Mucosa of rectum (tissue), 2 donors: ENCODE data around the gene RPL11.
"Not testable (repeated sequence)": the region's sequence is repeated elsewhere in the genome, so short reads cannot be mapped to it uniquely, and the experiment has no call there.

Experiments
- H3K27ac ChIP-seq, 2 donors: one replicate each; pipeline ENCODE4 v1.7.0; 2013; ENCODE audit warnings: inconsistent platforms in 2 of 2, low read depth in 2 of 2, low read length in 2 of 2
- H3K27me3 ChIP-seq, 2 donors: one replicate each; pipeline ENCODE4 v1.7.0; 2013; ENCODE audit warnings: low read length in 2 of 2; ENCODE audit not compliant: control insufficient read depth in 2 of 2, insufficient read depth in 2 of 2
- H3K36me3 ChIP-seq, 2 donors: one replicate each; pipeline ENCODE4 v1.7.0; 2013; ENCODE audit warnings: low read length in 2 of 2; ENCODE audit not compliant: control insufficient read depth in 2 of 2, insufficient read depth in 2 of 2
- H3K4me1 ChIP-seq, 2 donors: one replicate each; pipeline ENCODE4 v1.7.0; 2013; ENCODE audit warnings: low read length in 2 of 2, mild to moderate bottlenecking in 1 of 2; ENCODE audit not compliant: control insufficient read depth in 2 of 2, insufficient read depth in 2 of 2
- H3K4me3 ChIP-seq, 2 donors: one replicate each; pipeline ENCODE4 v1.7.0; 2013; ENCODE audit warnings: low read length in 2 of 2
- H3K9ac ChIP-seq, 2 donors: one replicate each; pipeline ENCODE4 v1.7.0; 2013; ENCODE audit warnings: low read length in 2 of 2, low read depth in 1 of 2, mild to moderate bottlenecking in 1 of 2
- H3K9me3 ChIP-seq, 2 donors: one replicate each; pipeline ENCODE4 v1.7.0; 2013; ENCODE audit warnings: low read length in 2 of 2; ENCODE audit not compliant: control insufficient read depth in 2 of 2
- donor health status: healthy.
- donor health status: Normal muscosa, but diverticular disease.

RPL11 gene

DNA sequence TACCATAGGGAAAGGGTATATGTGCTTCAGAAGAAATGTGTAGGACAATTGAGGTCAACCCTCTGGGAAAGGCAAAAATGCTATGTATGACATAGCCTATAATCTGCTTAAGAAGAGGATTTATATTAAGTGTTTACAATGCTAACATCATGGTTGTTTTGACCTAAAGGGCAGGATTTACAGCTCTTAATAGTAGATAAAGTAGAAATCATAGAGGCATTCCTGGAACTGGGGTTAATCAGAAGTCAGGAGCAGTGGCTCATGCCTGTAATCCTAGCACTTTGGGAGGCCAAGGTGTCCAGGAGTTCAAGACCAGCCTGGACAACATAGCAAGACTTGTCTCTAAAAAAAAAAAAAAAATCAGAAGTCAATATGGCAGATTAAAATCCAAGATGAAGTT, 8.7 kb upstream of the RPL11 start:
- Histone ChIP-seq H3K4me1 (no peaks in the 10 kb centered on the region), H3K36me3 (no peaks in the 10 kb centered on the region), H3K27ac (no peak overlapping the region), H3K9me3 (no peaks in the 10 kb centered on the region), H3K9ac (no peak overlapping the region), H3K4me3 (no peak overlapping the region), H3K27me3 (no peaks in the 10 kb centered on the region)

DNA sequence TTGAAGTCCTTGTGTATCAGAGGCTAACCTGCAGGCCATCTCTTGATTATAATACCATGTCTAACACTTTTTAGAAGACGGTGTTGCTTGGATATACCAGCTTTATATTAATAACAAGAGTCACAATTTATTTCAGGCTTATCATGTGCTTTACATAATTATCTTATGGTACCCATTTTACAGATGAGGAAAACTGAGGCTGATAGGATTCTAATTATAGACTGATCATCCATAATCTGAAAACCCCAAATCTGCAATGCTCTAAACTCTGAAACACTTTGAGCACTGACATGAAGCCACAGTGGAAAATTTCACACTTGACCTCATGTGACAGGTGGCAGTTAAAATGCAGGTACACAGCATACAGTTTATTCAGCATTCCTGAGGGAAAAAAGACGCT, 7.2 kb upstream of the RPL11 start:
- H3K4me3 ChIP-seq, result no peak overlapping the region
- no peak overlapping the region for H3K9ac ChIP-seq
- no peaks in the 10 kb centered on the region for H3K9me3 ChIP-seq
- no peaks in the 10 kb centered on the region for H3K27me3 ChIP-seq
- H3K27ac ChIP-seq, result no peak overlapping the region
- H3K36me3 ChIP-seq, result no peaks in the 10 kb centered on the region
- no peaks in the 10 kb centered on the region for H3K4me1 ChIP-seq

DNA sequence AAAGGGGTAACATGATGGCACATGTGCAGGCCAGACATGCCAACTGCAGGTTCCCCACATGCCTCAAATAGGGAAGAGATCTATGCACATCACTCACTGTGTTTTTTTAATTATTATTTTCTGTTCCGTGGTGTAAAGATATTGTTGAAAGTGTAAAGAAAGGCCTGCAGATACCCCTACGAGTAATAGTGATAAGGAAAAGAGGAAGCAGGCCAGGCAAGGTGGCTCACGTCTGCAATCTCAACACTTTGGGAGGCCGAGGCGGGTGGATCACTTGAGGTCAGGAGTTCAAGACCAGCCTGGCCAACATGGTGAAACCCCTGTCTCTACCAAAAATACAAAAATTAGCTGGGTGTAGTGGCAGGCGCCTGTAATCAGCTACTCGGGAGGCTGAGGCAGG, 6.4 kb upstream of the RPL11 start:
- H3K9me3 ChIP-seq, H3K27me3 ChIP-seq, H3K4me1 ChIP-seq, H3K27ac ChIP-seq, H3K36me3 ChIP-seq, H3K9ac ChIP-seq, H3K4me3 ChIP-seq: not testable (repeated sequence)

DNA sequence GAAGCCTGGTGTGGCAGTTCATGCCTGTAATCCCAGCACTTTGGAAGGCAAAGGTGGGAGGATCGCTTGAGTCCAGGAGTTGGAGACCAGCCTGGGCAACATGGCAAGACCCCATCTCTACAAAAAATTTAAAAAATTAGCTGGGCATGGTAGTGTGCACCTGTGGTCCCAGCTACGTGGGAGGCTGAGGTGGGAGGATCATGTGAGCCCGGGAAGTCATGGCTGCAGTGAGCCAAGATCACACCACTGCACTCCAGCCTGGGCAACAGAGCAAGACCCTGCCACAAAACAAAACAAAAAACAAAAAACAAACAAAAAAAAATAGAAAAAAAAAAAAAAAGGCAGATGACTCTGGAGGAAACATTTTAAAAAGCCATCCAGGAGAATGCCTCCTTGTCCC, 3.9 kb upstream of the RPL11 start:
- H3K4me3 ChIP-seq, H3K9me3 ChIP-seq, H3K36me3 ChIP-seq, H3K27me3 ChIP-seq, H3K27ac ChIP-seq, H3K9ac ChIP-seq: not testable (repeated sequence)
- peaks cover 5 to 10% of the 10 kb centered on the region in 2 donors for H3K4me1 ChIP-seq

DNA sequence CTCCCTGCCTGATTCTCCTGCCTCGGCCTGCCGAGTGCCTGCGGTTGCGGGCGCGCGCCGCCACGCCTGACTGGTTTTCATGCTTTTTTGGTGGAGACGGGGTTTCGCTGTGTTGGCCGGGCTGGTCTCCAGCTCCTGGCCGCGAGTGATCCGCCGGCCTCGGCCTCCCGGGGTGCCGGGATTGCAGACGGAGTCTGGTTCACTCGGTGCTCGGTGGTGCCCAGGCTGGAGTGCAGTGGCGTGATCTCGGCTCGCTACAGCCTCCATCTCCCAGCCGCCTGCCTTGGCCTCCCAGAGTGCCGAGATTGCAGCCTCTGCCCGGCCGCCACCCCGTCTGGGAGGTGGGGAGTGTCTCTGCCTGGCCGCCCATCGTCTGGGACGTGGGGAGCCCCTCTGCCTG, 3.3 kb upstream of the RPL11 start:
- H3K4me1 ChIP-seq, result peaks cover 11 to 16% of the 10 kb centered on the region in 2 donors
- not testable (repeated sequence) for H3K27me3 ChIP-seq, H3K4me3 ChIP-seq, H3K9me3 ChIP-seq, H3K27ac ChIP-seq, H3K9ac ChIP-seq, H3K36me3 ChIP-seq

DNA sequence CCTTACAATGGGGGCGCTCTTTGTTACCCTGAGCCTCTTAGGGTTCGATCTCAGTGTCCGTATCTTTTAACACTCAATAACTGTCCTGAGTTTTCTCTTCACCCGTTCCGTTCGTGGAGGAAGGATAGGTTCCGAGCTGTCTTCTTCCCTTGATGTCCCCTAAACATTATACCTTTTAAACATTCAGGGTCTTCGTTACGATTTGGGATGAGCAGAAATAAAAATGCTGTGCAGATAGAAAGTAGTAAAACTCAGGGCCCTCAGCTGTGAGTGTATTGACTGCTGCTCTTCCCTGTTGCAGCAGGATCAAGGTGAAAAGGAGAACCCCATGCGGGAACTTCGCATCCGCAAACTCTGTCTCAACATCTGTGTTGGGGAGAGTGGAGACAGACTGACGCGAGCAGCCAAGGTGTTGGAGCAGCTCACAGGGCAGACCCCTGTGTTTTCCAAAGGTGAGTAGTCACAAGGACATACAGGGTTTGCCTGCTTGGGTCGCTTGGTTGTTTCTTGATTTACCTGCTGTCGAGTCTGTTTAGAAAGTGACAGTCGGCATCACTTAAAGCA, 784 bp downstream of the RPL11 start:
- peak overlapping the region; percentile 81 to 96 for H3K9ac ChIP-seq
- H3K9me3 ChIP-seq, result no peaks in the 10 kb centered on the region
- peaks cover 41 to 44% of the 10 kb centered on the region in 2 donors for H3K36me3 ChIP-seq
- H3K27me3 ChIP-seq, result no peaks in the 10 kb centered on the region
- H3K4me1 ChIP-seq, result peaks cover 24 to 26% of the 10 kb centered on the region in 2 donors
- H3K4me3 ChIP-seq, result peak overlapping the region; percentile 92 to 98
- H3K27ac ChIP-seq, result peak overlapping the region; percentile 79 to 82

DNA sequence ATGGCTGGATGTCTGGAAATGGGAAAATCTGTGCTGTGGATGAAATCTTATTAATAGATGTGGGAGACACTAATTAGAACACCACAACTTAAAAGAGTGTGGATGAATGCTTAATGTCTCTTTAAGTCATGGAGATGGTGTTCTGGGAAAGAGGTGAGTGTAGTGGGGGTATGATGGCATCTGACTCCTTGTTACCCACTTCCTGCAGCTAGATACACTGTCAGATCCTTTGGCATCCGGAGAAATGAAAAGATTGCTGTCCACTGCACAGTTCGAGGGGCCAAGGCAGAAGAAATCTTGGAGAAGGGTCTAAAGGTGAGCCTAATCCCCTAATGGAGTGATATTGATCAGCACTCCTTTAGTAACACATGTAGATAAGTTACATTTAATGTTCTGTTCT, 2.0 kb downstream of the RPL11 start:
- no peaks in the 10 kb centered on the region for H3K9me3 ChIP-seq
- peak overlapping the region in 1 of 2 donors; percentile 16 for H3K4me3 ChIP-seq
- H3K9ac ChIP-seq, result peak overlapping the region in 1 of 2 donors; percentile 81
- H3K27me3 ChIP-seq, result no peaks in the 10 kb centered on the region
- H3K27ac ChIP-seq, result no peak overlapping the region
- H3K36me3 ChIP-seq, result peaks cover 49 to 53% of the 10 kb centered on the region in 2 donors
- H3K4me1 ChIP-seq, result peaks cover 24 to 26% of the 10 kb centered on the region in 2 donors

DNA sequence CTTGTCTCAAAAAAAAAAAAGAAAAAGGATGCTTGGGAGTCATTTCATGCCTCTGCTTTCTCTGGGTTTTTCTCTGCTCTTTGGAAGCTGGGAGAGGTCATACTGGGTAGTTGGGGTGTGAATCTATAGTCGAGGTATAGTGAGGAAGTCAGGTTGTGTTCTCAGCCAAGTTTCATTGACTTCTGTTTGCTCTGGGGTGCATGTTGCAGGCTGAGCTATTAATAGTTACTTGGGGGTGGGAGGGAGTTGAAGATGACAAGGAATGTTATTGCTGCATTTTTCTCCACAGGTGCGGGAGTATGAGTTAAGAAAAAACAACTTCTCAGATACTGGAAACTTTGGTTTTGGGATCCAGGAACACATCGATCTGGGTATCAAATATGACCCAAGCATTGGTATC, 2.8 kb downstream of the RPL11 start:
- no peaks in the 10 kb centered on the region for H3K27me3 ChIP-seq
- peaks cover 24 to 26% of the 10 kb centered on the region in 2 donors for H3K4me1 ChIP-seq
- H3K9ac ChIP-seq, result no peak overlapping the region
- H3K36me3 ChIP-seq, result peaks cover 56 to 60% of the 10 kb centered on the region in 2 donors
- no peaks in the 10 kb centered on the region for H3K9me3 ChIP-seq
- H3K27ac ChIP-seq, result no peak overlapping the region
- no peak overlapping the region for H3K4me3 ChIP-seq

DNA sequence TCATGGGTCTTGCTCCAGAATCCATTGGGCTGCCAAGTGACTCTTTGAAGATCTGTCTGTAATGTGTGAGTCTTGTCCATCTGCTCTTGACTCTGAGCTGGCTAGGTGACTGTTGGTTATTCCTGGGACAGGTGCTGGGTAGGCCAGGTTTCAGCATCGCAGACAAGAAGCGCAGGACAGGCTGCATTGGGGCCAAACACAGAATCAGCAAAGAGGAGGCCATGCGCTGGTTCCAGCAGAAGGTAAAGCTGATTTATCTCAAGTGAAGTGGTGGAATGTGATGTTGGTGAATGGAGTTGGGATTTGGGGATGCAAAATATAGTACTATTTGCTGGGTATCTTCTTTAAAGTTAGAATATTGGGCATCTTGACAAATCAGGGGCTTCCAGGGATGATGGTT, 4.1 kb downstream of the RPL11 start:
- H3K9me3 ChIP-seq, result no peaks in the 10 kb centered on the region
- H3K4me3 ChIP-seq, result no peak overlapping the region
- H3K9ac ChIP-seq, result no peak overlapping the region
- H3K36me3 ChIP-seq, result peaks cover 66 to 71% of the 10 kb centered on the region in 2 donors
- peaks cover 24 to 26% of the 10 kb centered on the region in 2 donors for H3K4me1 ChIP-seq
- no peak overlapping the region for H3K27ac ChIP-seq
- H3K27me3 ChIP-seq, result no peaks in the 10 kb centered on the region

DNA sequence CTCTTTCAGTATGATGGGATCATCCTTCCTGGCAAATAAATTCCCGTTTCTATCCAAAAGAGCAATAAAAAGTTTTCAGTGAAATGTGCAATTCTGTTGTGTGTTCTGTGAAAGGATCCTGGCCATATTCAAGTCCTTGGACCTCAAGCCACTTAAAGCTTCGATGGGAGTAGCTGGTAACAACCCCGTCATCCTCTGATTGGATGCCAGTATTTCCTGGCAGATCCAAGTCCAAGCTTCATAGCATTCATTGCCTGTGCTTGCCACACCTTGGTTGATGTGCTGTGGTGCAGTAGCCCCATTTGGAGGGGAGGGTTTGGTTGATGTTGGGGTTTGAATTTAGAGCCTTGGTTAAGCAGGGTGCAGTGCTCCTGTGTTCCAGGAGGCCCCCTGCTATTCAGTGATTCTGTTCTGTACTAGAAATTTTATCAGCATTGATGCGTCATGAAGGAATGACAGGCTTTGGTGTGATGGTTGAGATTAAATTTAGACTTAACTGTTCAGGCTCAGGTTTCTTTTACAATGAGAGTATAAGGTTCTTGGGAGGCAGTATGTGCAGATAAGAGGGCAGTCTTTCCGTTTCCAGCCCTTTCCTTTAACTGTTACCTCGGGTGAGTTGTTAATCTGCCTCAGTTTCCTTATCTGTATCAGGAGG, 4.9 kb downstream of the RPL11 start:
- Histone ChIP-seq H3K4me1 (peaks cover 21 to 26% of the 10 kb centered on the region in 2 donors), H3K9ac (no peak overlapping the region), H3K4me3 (no peak overlapping the region), H3K36me3 (peaks cover 71 to 79% of the 10 kb centered on the region in 2 donors), H3K27ac (no peak overlapping the region), H3K9me3 (no peaks in the 10 kb centered on the region), H3K27me3 (no peaks in the 10 kb centered on the region)
